ENCODE measurements around the gene GRB2.

The GRB2 gene

GRCh38 chr17:75361996-75362395 is 43.5 kb downstream of the GRB2 start:
- no peak for TF ChIP-seq REST (IDR thresholded peaks at IDR 0.05; ENCODE audit: low read depth)
- TF ChIP-seq MAX (IDR thresholded peaks at IDR 0.05), result no peak
- no peak for TF ChIP-seq CEBPB (IDR thresholded peaks at IDR 0.05)
- no peak for TF ChIP-seq EP300 (IDR thresholded peaks at IDR 0.05; ENCODE audit: borderline replicate concordance)
- no peak for TF ChIP-seq TEAD4 (IDR thresholded peaks at IDR 0.05)
- TF ChIP-seq EGR1 (IDR thresholded peaks at IDR 0.05), result no peak
- TF ChIP-seq RAD21 (IDR thresholded peaks at IDR 0.05; ENCODE audit: low read depth), result no peak
- no peak for TF ChIP-seq TAF1 (IDR thresholded peaks at IDR 0.05; ENCODE audit: low read depth)
- no peak for TF ChIP-seq NFIC (IDR thresholded peaks at IDR 0.05)
- TF ChIP-seq USF1 (IDR thresholded peaks at IDR 0.05), result no peak
- TF ChIP-seq YY1 (IDR thresholded peaks at IDR 0.05; ENCODE audit: low read depth), result no peak
- no peak for TF ChIP-seq TCF12 (IDR thresholded peaks at IDR 0.05; ENCODE audit: low read depth)
- TF ChIP-seq ZBTB7A (IDR thresholded peaks at IDR 0.05; ENCODE audit: low read depth), result no peak

GRCh38 chr17:75361344-75361743 is 44.1 kb downstream of the GRB2 start:
- no peak for TF ChIP-seq TCF12 (IDR thresholded peaks at IDR 0.05; ENCODE audit: low read depth)
- no peak for TF ChIP-seq YY1 (IDR thresholded peaks at IDR 0.05; ENCODE audit: low read depth)
- no peak for TF ChIP-seq FOXM1 (IDR thresholded peaks at IDR 0.05; ENCODE audit: borderline replicate concordance, low read depth)
- TF ChIP-seq USF1 (IDR thresholded peaks at IDR 0.05), result no peak
- no peak for TF ChIP-seq ZBTB7A (IDR thresholded peaks at IDR 0.05; ENCODE audit: low read depth)
- TF ChIP-seq EP300 (IDR thresholded peaks at IDR 0.05; ENCODE audit: borderline replicate concordance), result no peak
- TF ChIP-seq TEAD4 (IDR thresholded peaks at IDR 0.05), result no peak
- TF ChIP-seq TAF1 (IDR thresholded peaks at IDR 0.05; ENCODE audit: low read depth), result no peak
- no peak for TF ChIP-seq NFIC (IDR thresholded peaks at IDR 0.05)
- TF ChIP-seq RAD21 (IDR thresholded peaks at IDR 0.05; ENCODE audit: low read depth), result no peak
- no peak for TF ChIP-seq MAX (IDR thresholded peaks at IDR 0.05)
- no peak for TF ChIP-seq CREB1 (IDR thresholded peaks at IDR 0.05; ENCODE audit: low read depth)
- no peak for TF ChIP-seq EGR1 (IDR thresholded peaks at IDR 0.05)
- TF ChIP-seq CEBPB (IDR thresholded peaks at IDR 0.05), result no peak
- no peak for TF ChIP-seq REST (IDR thresholded peaks at IDR 0.05; ENCODE audit: low read depth)

- TF ChIP-seq MAX (IDR thresholded peaks at IDR 0.05) (no peak), EGR1 (IDR thresholded peaks at IDR 0.05) (no peak), TEAD4 (IDR thresholded peaks at IDR 0.05) (no peak), REST (IDR thresholded peaks at IDR 0.05; ENCODE audit: low read depth) (no peak), YY1 (IDR thresholded peaks at IDR 0.05; ENCODE audit: low read depth) (no peak), FOXM1 (IDR thresholded peaks at IDR 0.05; ENCODE audit: borderline replicate concordance, low read depth) (no peak), EP300 (IDR thresholded peaks at IDR 0.05; ENCODE audit: borderline replicate concordance) (no peak), TAF1 (IDR thresholded peaks at IDR 0.05; ENCODE audit: low read depth) (no peak)
Observed at GRCh38 chr17:75356260-75356937, 49.1 kb downstream of the GRB2 start.

GRCh38 chr17:75353176-75353575 is 52.3 kb downstream of the GRB2 start:
- TF ChIP-seq REST (IDR thresholded peaks at IDR 0.05; ENCODE audit: low read depth) (no peak), ZBTB7A (IDR thresholded peaks at IDR 0.05; ENCODE audit: low read depth) (no peak), CEBPB (IDR thresholded peaks at IDR 0.05) (no peak)
